T-cell (primary cell): ENCODE results near the gene MGST2. TPM values are rescaled to one million over a fixed set of nuclear protein-coding genes. Genes with fewer than 3 reads are reported as not detected.

ENCODE experiments used
- ATAC-seq, 4 experiments: fragments of 200-7000 bp in 3 of 4; fragments of 150-1000 bp in 1 of 4; cut with Tn5 transposase; replicated peaks in 1 of 4; 1 replicate in 3 of 4; 2 replicates in 1 of 4; pipeline ENCODE4 v1.10.0; 2021; ENCODE audit warnings: moderate library complexity in 3 of 4, mild to moderate bottlenecking in 2 of 4, moderate number of reproducible peaks in 1 of 4
- CTCF ChIA-PET, 2 donors: fragments of 300-600 bp; sonication (Branson Sonifier 250); formaldehyde crosslinking; loops; one replicate each; lab custom pipeline; 2022; ENCODE audit warnings: antibody characterized with exemption in 2 of 2; lab: Charles Lee
- POLR2A ChIA-PET, 2 donors: fragments of 300-600 bp; sonication (Branson Sonifier 250); formaldehyde crosslinking; loops; one replicate each; lab custom pipeline; 2022; ENCODE audit warnings: antibody characterized with exemption in 2 of 2; lab: Charles Lee
- DNase-seq, 35 experiments: peaks; one replicate each; pipeline versions ENCODE4 v3.0.0 to v3.0.0-alpha.2; 2013 to 2023
- H3K27ac ChIP-seq: one replicate; pipeline ENCODE4 v1.5.1; 2013; ENCODE audit warnings: low read length
- H3K27me3 ChIP-seq, 2 experiments: replicated peaks in 1 of 2; 1 replicate in 1 of 2; 2 replicates in 1 of 2; pipeline versions ENCODE4 v1.6.1 to v1.7.0; 2013; ENCODE audit warnings: low read length in 1 of 2, mixed read lengths in 1 of 2; ENCODE audit not compliant: control insufficient read depth in 2 of 2, insufficient read depth in 2 of 2; ENCODE audit errors: extremely low read depth in 1 of 2
- H3K36me3 ChIP-seq, 2 donors: 1 replicate in 1 of 2; 2 replicates in 1 of 2; pipeline versions ENCODE4 v1.6.1 to v1.7.0; 2013; ENCODE audit warnings: low read length in 1 of 2; ENCODE audit not compliant: control insufficient read depth in 2 of 2, insufficient read depth in 1 of 2; ENCODE audit errors: extremely low read depth in 1 of 2
- H3K4me1 ChIP-seq, 2 experiments: 1 replicate in 1 of 2; 2 replicates in 1 of 2; pipeline versions ENCODE4 v1.6.1 to v1.7.0; 2013; ENCODE audit warnings: low read length in 2 of 2, mixed read lengths in 1 of 2; ENCODE audit not compliant: insufficient read depth in 2 of 2, control insufficient read depth in 1 of 2; ENCODE audit errors: extremely low read depth in 1 of 2
- H3K4me3 ChIP-seq, 2 donors: 1 replicate in 1 of 2; 2 replicates in 1 of 2; pipeline versions ENCODE4 v1.5.1 to v1.7.0; 2013; ENCODE audit warnings: mild to moderate bottlenecking in 2 of 2, low read length in 1 of 2, moderate library complexity in 1 of 2; ENCODE audit not compliant: control insufficient read depth in 1 of 2; ENCODE audit errors: extremely low read depth in 1 of 2
- H3K9me3 ChIP-seq: 2 replicates; pipeline ENCODE4 v1.7.0; 2013
- H3K27ac Mint-ChIP-seq, 2 donors: one replicate each; pipeline ENCODE4 v1.8.0; 2020 to 2021; ENCODE audit warnings: mild to moderate bottlenecking in 2 of 2, mixed read lengths in 2 of 2
- H3K27me3 Mint-ChIP-seq, 2 donors: one replicate each; pipeline ENCODE4 v1.8.0; 2021 to 2022; ENCODE audit warnings: mixed read lengths in 2 of 2
- H3K36me3 Mint-ChIP-seq: one replicate; pipeline ENCODE4 v1.8.0; 2021; ENCODE audit warnings: mixed read lengths
- H3K4me1 Mint-ChIP-seq, 3 donors: one replicate each; pipeline ENCODE4 v1.8.0; 2020 to 2022; ENCODE audit warnings: mixed read lengths in 3 of 3, mild to moderate bottlenecking in 1 of 3
- H3K4me3 Mint-ChIP-seq, 3 donors: one replicate each; pipeline ENCODE4 v1.8.0; 2020 to 2022; ENCODE audit warnings: mild to moderate bottlenecking in 3 of 3, mixed read lengths in 3 of 3, moderate library complexity in 3 of 3
- H3K9me3 Mint-ChIP-seq, 3 donors: one replicate each; pipeline ENCODE4 v1.8.0; 2020 to 2022; ENCODE audit warnings: mixed read lengths in 3 of 3
- WGBS: methylation state at CpG from one replicate; pipeline ENCODE4 v1.1.5; 2013; ENCODE audit warnings: missing lambda C conversion rate; ENCODE audit not compliant: insufficient coverage; 5-methylcytosine and 5-hydroxymethylcytosine counted together
- total RNA-seq, 35 experiments: library from RNA in 6 of 35; stranded (reverse) in 6 of 35; fragments of 120-200 nt in 1 of 35; gene quantifications; one replicate each; pipeline versions ENCODE4 v1.2.1 to v1.2.4 and lab custom pipeline; 2013 to 2026

The MGST2 gene
- total RNA-seq, 5 donors from 2014 or later (not counting 1 experiment from before 2014, with no cell fraction given) = 1.9 to 6.2 (median 3.1) TPM

DNA sequence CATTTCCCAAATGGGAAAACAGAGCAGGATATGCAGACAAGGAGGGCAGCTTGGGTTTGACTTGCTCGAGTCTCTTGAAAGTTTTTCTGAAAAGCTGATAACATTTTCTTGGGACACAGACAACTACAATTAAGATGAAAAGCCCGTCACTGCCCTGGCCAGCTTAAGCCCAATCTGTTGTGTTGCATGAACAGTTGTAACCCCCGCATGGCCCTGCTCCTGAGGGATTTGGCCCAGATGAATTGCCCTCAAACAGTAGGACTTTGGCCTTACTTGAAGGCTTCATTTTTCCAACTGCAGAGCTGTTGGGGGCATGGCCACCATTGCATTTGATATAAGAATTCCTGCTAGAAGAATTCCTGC is 40.5 kb upstream of the MGST2 start:
- no peaks in the 10 kb centered on the region for H3K9me3 Mint-ChIP-seq
- DNase-seq = no peak
- no peaks in the 10 kb centered on the region for H3K36me3 Mint-ChIP-seq
- peaks cover 0 to 2% (median 0%) of the 10 kb centered on the region in 3 donors for H3K4me1 Mint-ChIP-seq
- H3K27ac ChIP-seq = no peak overlapping the region
- H3K27ac Mint-ChIP-seq = no peak overlapping the region
- 69% methylated on average over 3 of the region's 3 CpGs for WGBS
- peaks cover 0 to 19% of the 10 kb centered on the region in 2 donors for H3K27me3 Mint-ChIP-seq
- no peak overlapping the region for H3K4me3 ChIP-seq
- peaks cover 0 to 3% of the 10 kb centered on the region in 2 experiments for H3K27me3 ChIP-seq
- H3K4me3 Mint-ChIP-seq = no peak overlapping the region
- CTCF ChIA-PET = no interaction called here
- no peaks in the 10 kb centered on the region for H3K36me3 ChIP-seq
- H3K9me3 ChIP-seq = no peaks in the 10 kb centered on the region
- no peaks in the 10 kb centered on the region for H3K4me1 ChIP-seq
- POLR2A ChIA-PET = no interaction called here
- ATAC-seq = no peak

- Mint-ChIP-seq H3K27ac (no peak overlapping the region), H3K4me3 (no peak overlapping the region), H3K27me3 (peaks cover under 1 to 19% of the 10 kb centered on the region in 2 donors), H3K36me3 (no peaks in the 10 kb centered on the region), H3K4me1 (peaks cover 0 to 2% (median 0%) of the 10 kb centered on the region in 3 donors), H3K9me3 (no peaks in the 10 kb centered on the region)
- Histone ChIP-seq H3K27me3 (peaks cover 0 to 3% of the 10 kb centered on the region in 2 experiments), H3K27ac (no peak overlapping the region), H3K4me1 (no peaks in the 10 kb centered on the region), H3K9me3 (no peaks in the 10 kb centered on the region), H3K36me3 (no peaks in the 10 kb centered on the region), H3K4me3 (no peak overlapping the region)
- no peak for ATAC-seq
- ChIA-PET CTCF (interaction anchor here in 1 of 2 donors (1.0 kb wide), 1 partner anchor 59 kb away, joined by 3 read pairs; no protein-coding TSS in a partner anchor), POLR2A (no interaction called here)
- WGBS = no CpG with 5 or more reads among the region's 4 CpGs
- no peak for DNase-seq
Measured at GRCh38 chr4:139625482-139625881, 40.1 kb upstream of the MGST2 start.

DNA sequence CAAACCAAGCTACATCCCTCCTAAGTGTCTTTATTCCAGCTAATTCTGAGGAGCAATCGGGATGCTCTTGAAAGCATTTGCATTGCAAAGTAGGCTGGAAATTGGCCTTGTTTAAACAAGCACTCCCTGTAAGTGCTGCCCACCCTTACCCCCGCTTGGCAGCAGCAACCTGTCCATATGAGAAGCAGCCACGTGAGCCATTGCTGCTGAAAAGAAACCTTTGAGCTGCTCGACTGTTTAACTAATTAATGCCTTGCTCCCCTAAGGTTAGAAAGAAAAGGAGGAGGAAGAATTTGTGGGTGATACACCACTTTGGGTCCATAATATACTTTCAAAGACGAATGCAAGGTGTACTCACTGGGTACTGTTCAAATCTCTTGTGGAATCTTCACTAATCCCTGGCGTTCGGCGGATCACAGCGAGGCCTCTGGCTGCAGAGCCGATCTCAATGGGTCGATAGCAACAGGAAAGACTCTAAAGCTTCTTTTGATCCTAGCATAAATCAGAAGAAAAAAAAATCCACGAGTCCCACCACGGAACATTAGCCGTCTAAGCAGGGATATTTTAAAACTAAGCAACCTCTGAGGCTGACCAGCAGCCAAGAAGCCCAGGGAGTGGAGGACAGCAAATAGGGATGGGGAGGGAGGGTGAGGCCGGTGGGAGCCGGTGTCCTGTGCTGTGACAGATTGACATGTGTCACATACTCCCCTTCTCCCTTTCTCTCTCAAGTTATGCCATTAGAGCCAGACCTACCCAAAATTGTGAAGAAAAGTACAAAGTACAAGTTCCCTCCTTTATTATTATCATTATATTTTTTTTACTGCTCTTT is 37.2 kb upstream of the MGST2 start:
- Mint-ChIP-seq H3K36me3 (no peaks in the 10 kb centered on the region), H3K9me3 (no peaks in the 10 kb centered on the region), H3K4me3 (no peak overlapping the region), H3K4me1 (no peaks in the 10 kb centered on the region), H3K27me3 (peaks cover 9% of the 10 kb centered on the region in 2 donors), H3K27ac (no peak overlapping the region)
- Histone ChIP-seq H3K27ac (no peak overlapping the region), H3K36me3 (no peaks in the 10 kb centered on the region), H3K4me1 (no peaks in the 10 kb centered on the region), H3K4me3 (no peak overlapping the region), H3K27me3 (peaks cover 0 to 2% of the 10 kb centered on the region in 2 experiments), H3K9me3 (no peaks in the 10 kb centered on the region)
- DNase-seq (no peak), ATAC-seq (no peak)
- ChIA-PET POLR2A (no interaction called here), CTCF (no interaction called here)
- 92% methylated on average over 8 of the region's 16 CpGs for WGBS

DNA sequence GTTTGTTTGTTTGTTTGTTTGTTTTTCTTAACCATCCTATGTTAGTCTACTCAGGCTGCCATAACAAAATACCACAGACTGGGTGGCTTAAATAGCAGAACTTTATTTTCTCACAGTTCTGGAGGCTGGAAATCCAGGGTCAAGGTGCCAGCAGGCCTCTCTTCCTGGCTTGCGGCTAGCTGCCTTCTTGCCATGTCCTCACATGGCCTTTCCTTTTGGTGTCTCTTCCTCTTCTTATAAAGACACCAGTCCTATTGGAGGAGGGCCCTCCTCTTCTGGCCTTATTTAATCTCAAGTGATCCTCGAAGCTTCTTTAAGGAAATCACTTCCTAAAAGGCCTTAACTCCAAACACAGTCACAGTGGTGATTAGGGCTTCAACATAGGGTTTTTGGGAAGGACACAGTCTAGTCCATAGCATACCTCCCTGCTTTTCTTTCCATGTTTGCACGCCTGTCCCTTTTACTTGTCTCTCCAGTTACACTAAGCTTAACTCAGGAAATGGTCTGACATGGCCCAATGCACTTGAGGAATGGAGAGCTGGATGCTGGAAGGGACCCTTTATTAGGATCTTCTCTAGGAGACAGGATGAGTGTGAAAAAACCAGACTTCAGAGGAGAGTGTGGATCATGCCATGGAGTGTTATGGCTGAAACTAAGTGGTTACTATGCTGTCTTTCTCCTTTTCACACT is 36.0 kb upstream of the MGST2 start:
- Histone ChIP-seq H3K9me3 (no peaks in the 10 kb centered on the region), H3K4me1 (no peaks in the 10 kb centered on the region), H3K27ac (no peak overlapping the region), H3K27me3 (peaks cover 0 to 7% of the 10 kb centered on the region in 2 experiments), H3K36me3 (no peaks in the 10 kb centered on the region), H3K4me3 (no peak overlapping the region)
- H3K27ac Mint-ChIP-seq = no peak overlapping the region
- H3K36me3 Mint-ChIP-seq = no peaks in the 10 kb centered on the region
- H3K9me3 Mint-ChIP-seq = no peaks in the 10 kb centered on the region
- peaks cover 12 to 16% of the 10 kb centered on the region in 2 donors for H3K27me3 Mint-ChIP-seq
- CTCF ChIA-PET = no interaction called here
- DNase-seq (no peak), ATAC-seq (no peak)
- WGBS = no CpG with 5 or more reads among the region's 3 CpGs
- H3K4me1 Mint-ChIP-seq = no peaks in the 10 kb centered on the region
- POLR2A ChIA-PET = no interaction called here
- H3K4me3 Mint-ChIP-seq = no peak overlapping the region

DNA sequence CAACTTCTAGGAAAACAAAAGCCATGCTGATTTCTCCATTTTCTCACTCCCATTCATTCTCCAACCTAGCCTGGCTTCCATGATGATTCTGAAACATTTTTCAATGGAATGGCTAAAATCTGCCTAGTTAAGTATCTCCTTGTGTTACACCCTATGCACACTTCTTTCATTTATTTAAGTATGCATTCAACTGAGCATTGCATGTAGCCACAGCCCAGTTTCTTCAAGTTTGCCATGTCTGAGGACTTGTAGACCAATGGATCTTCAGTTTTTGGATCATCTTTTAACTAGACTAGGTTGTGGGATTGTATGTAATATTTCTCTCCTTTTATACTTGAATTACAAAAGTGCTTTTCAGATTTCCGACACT is 35.5 kb upstream of the MGST2 start:
- CTCF ChIA-PET = no interaction called here

GRCh38 chr4:139630991-139631390 is 34.6 kb upstream of the MGST2 start:
- H3K9me3 ChIP-seq = no peaks in the 10 kb centered on the region
- Mint-ChIP-seq H3K27me3 (peaks cover 19 to 26% of the 10 kb centered on the region in 2 donors), H3K9me3 (no peaks in the 10 kb centered on the region), H3K27ac (no peak overlapping the region), H3K4me3 (no peak overlapping the region), H3K36me3 (no peaks in the 10 kb centered on the region), H3K4me1 (no peaks in the 10 kb centered on the region)
- H3K36me3 ChIP-seq = no peaks in the 10 kb centered on the region
- H3K4me3 ChIP-seq = no peak overlapping the region
- peaks cover 0 to 7% of the 10 kb centered on the region in 2 experiments for H3K27me3 ChIP-seq
- CTCF ChIA-PET = no interaction called here
- H3K4me1 ChIP-seq = no peaks in the 10 kb centered on the region
- H3K27ac ChIP-seq = no peak overlapping the region
- DNase-seq = no peak
- ATAC-seq = no peak
- WGBS = 76% methylated on average over 5 of the region's 5 CpGs
- POLR2A ChIA-PET = no interaction called here

More for the DNA sequence above, 35.5 kb upstream of the MGST2 start:
- Histone ChIP-seq H3K4me1 (no peaks in the 10 kb centered on the region), H3K4me3 (no peak overlapping the region), H3K9me3 (no peaks in the 10 kb centered on the region), H3K27ac (no peak overlapping the region), H3K36me3 (no peaks in the 10 kb centered on the region), H3K27me3 (peaks cover 0 to 7% of the 10 kb centered on the region in 2 experiments)
- Mint-ChIP-seq H3K36me3 (no peaks in the 10 kb centered on the region), H3K4me1 (no peaks in the 10 kb centered on the region), H3K9me3 (no peaks in the 10 kb centered on the region), H3K4me3 (no peak overlapping the region), H3K27me3 (peaks cover 12 to 20% of the 10 kb centered on the region in 2 donors), H3K27ac (no peak overlapping the region)
- no peak for DNase-seq
- no CpG with 5 or more reads among the region's 1 CpG for WGBS
- no peak for ATAC-seq
- POLR2A ChIA-PET = no interaction called here
